HepG2 (cell line): Measurements from ENCODE around the gene SLC35B4. TPM values are rescaled to one million over a fixed set of nuclear protein-coding genes. Genes with fewer than 3 reads are reported as not detected.

ENCODE experiments used
- ADNP ChIP-seq: sonication (generic); formaldehyde crosslinking; IDR thresholded peaks from 2 replicates; pipeline ENCODE4 v1.4.0; 2020; ENCODE audit warnings: missing genetic modification reagents
- ATF5 ChIP-seq: sonication (generic); formaldehyde crosslinking; IDR thresholded peaks from 2 replicates; pipeline ENCODE4 v1.4.0; 2020; ENCODE audit warnings: mild to moderate bottlenecking, low read depth, missing genetic modification reagents
- CREM ChIP-seq, 2 experiments: sonication (generic) in 1 of 2; formaldehyde crosslinking in 1 of 2; IDR thresholded peaks; 2 replicates each; pipeline versions ENCODE4 v1.4.0 to v1.6.1; 2016 to 2020; ENCODE audit warnings: antibody characterized with exemption in 1 of 2, mild to moderate bottlenecking in 1 of 2, missing genetic modification reagents in 1 of 2
- DBP ChIP-seq: sonication (generic); formaldehyde crosslinking; IDR thresholded peaks from 2 replicates; pipeline ENCODE4 v1.4.0; 2020; ENCODE audit warnings: missing genetic modification reagents; ENCODE audit errors: not compliant biosample characterization
- LCORL ChIP-seq, 2 experiments: fragments of 450-650 bp in 1 of 2; sonication (generic) in 1 of 2; formaldehyde crosslinking in 1 of 2; IDR thresholded peaks; 2 replicates each; pipeline versions ENCODE4 v1.5.0 to v1.6.1; 2017 to 2020; ENCODE audit warnings: antibody characterized with exemption in 1 of 2, missing genetic modification reagents in 1 of 2
- MED8 ChIP-seq: sonication (generic); formaldehyde crosslinking; IDR thresholded peaks from 2 replicates; pipeline ENCODE4 v1.8.1; 2023; ENCODE audit warnings: mild to moderate bottlenecking, missing genetic modification reagents; ENCODE audit not compliant: insufficient replicate concordance
- MIER2 ChIP-seq: IDR thresholded peaks from 2 replicates; pipeline ENCODE4 v1.6.1; 2016; ENCODE audit warnings: missing biosample characterization, missing genetic modification reagents
- PBX3 ChIP-seq: sonication (generic); formaldehyde crosslinking; IDR thresholded peaks from 2 replicates; pipeline ENCODE4 v1.8.1; 2023; ENCODE audit warnings: missing genetic modification reagents, inconsistent platforms, borderline replicate concordance
- RARG ChIP-seq: sonication (generic); formaldehyde crosslinking; IDR thresholded peaks from 2 replicates; pipeline ENCODE4 v1.4.0; 2020; ENCODE audit warnings: low read depth, mild to moderate bottlenecking, missing genetic modification reagents
- RBM39 ChIP-seq: fragments of 200-400 bp; formaldehyde crosslinking; IDR thresholded peaks from one replicate; pipeline ENCODE4 v1.6.1; 2018; ENCODE audit warnings: antibody characterized with exemption, mild to moderate bottlenecking, low read depth, low read length; ENCODE audit not compliant: poor library complexity, severe bottlenecking
- SNAPC2 ChIP-seq: sonication (generic); formaldehyde crosslinking; IDR thresholded peaks from 2 replicates; pipeline ENCODE4 v1.8.1; 2022; ENCODE audit warnings: mild to moderate bottlenecking, missing genetic modification reagents
- ZBTB1 ChIP-seq: sonication (generic); formaldehyde crosslinking; IDR thresholded peaks from 2 replicates; pipeline ENCODE4 v1.4.0; 2020; ENCODE audit warnings: missing genetic modification reagents, borderline replicate concordance
- ZBTB26 ChIP-seq: IDR thresholded peaks from 2 replicates; pipeline ENCODE4 v1.6.1; 2016; ENCODE audit warnings: missing compliant biosample characterization, missing genetic modification reagents, borderline replicate concordance
- ZC3H13 ChIP-seq: sonication (generic); formaldehyde crosslinking; IDR thresholded peaks from 2 replicates; pipeline ENCODE4 v1.8.1; 2023; ENCODE audit warnings: mild to moderate bottlenecking, missing genetic modification reagents, moderate library complexity
- ZFP82 ChIP-seq: sonication (generic); formaldehyde crosslinking; IDR thresholded peaks from 2 replicates; pipeline ENCODE4 v1.5.1; 2020; ENCODE audit warnings: mild to moderate bottlenecking, missing genetic modification reagents, borderline replicate concordance
- ZNF235 ChIP-seq: sonication (generic); formaldehyde crosslinking; IDR thresholded peaks from 2 replicates; pipeline ENCODE4 v1.8.1; 2023; ENCODE audit warnings: mild to moderate bottlenecking, missing genetic modification reagents, borderline replicate concordance
- ZNF3 ChIP-seq: IDR thresholded peaks from 2 replicates; pipeline ENCODE4 v1.7.0; 2017; ENCODE audit warnings: inconsistent platforms
- ZNF34 ChIP-seq: sonication (generic); formaldehyde crosslinking; IDR thresholded peaks from 2 replicates; pipeline ENCODE4 v1.4.0; 2020; ENCODE audit warnings: mild to moderate bottlenecking, missing genetic modification reagents, borderline replicate concordance
- ZNF382 ChIP-seq: sonication (generic); formaldehyde crosslinking; IDR thresholded peaks from 2 replicates; pipeline ENCODE4 v1.5.0; 2020; ENCODE audit warnings: missing genetic modification reagents, mild to moderate bottlenecking, borderline replicate concordance
- ZNF446 ChIP-seq: sonication (generic); formaldehyde crosslinking; IDR thresholded peaks from 2 replicates; pipeline ENCODE4 v1.5.0; 2020; ENCODE audit warnings: mild to moderate bottlenecking, missing genetic modification reagents
- ZNF550 ChIP-seq: sonication (generic); formaldehyde crosslinking; IDR thresholded peaks from 2 replicates; pipeline ENCODE4 v1.4.0; 2020; ENCODE audit warnings: mild to moderate bottlenecking, missing genetic modification reagents, borderline replicate concordance
- ZNF574 ChIP-seq: sonication (generic); formaldehyde crosslinking; IDR thresholded peaks from 2 replicates; pipeline ENCODE4 v1.4.0; 2020; ENCODE audit warnings: missing genetic modification reagents
- ZNF674 ChIP-seq: sonication (generic); formaldehyde crosslinking; IDR thresholded peaks from 2 replicates; pipeline ENCODE4 v1.5.0; 2020; ENCODE audit warnings: low read depth, mild to moderate bottlenecking, missing genetic modification reagents
- ZSCAN31 ChIP-seq: sonication (generic); formaldehyde crosslinking; IDR thresholded peaks from 2 replicates; pipeline ENCODE4 v1.5.0; 2020; ENCODE audit warnings: low read depth, mild to moderate bottlenecking, missing genetic modification reagents
- polyA plus RNA-seq, 8 experiments: library from polyadenylated mRNA; depleted of rRNA in 3 of 8; stranded (reverse) in 7 of 8; unstranded in 1 of 8; fragments of >200 nt; fragmentation: Illumina TruSeq in 4 of 8; extraction: Trizol in 4 of 8; gene quantifications; 2 replicates each; pipeline versions ENCODE4 v1.2.1 to v1.2.3, GENCODE V29; 2011 to 2016; ENCODE audit warnings: low read depth in 4 of 8, missing spikeins in 1 of 8, mixed read lengths in 1 of 8; ENCODE audit not compliant: insufficient read depth in 1 of 8
- total RNA-seq, 5 experiments: library from RNA; depleted of rRNA; stranded (reverse); fragments of >200 nt; fragmentation: Illumina TruSeq; extraction: Trizol; gene quantifications; 2 replicates each; pipeline ENCODE4 v1.2.3, GENCODE V29; 2016; ENCODE audit warnings: low read depth in 1 of 5

SLC35B4 gene
- total and polyA plus RNA-seq, 2 of the 13 experiments (the other 11 are each of a cell fraction or from before 2014, with no cell fraction given): 17.1 to 17.8 TPM

- TF ChIP-seq MED8 (CRISPR knock-in tag) (no peak), ZBTB26 (peak; percentile 75; the same call in 1 of the 2 replicates), ZNF574 (CRISPR knock-in tag) (peak; percentile 29; the same call in 1 of the 2 replicates), MIER2 (CRISPR knock-in tag) (no peak), RBM39 (no peak), ZBTB1 (no peak), ZNF550 (CRISPR knock-in tag) (no peak), ATF5 (CRISPR knock-in tag) (no peak), DBP (no peak), LCORL (IDR thresholded peaks at IDR 0.05) (no peak), LCORL (CRISPR knock-in tag; IDR thresholded peaks at IDR 0.05) (0 out of 2 replicates have a peak, but pooled peaks have one; percentile 61), ZNF34 (CRISPR knock-in tag) (no peak), SNAPC2 (CRISPR knock-in tag) (no peak), ZNF674 (CRISPR knock-in tag) (no peak), ZNF446 (CRISPR knock-in tag) (no peak), ZSCAN31 (no peak), ADNP (CRISPR knock-in tag) (no peak), PBX3 (CRISPR knock-in tag) (no peak), ZC3H13 (CRISPR knock-in tag) (no peak), RARG (CRISPR knock-in tag) (no peak), CREM (IDR thresholded peaks at IDR 0.05) (0 out of 2 replicates have a peak, but pooled peaks have one; percentile 31), CREM (CRISPR knock-in tag; IDR thresholded peaks at IDR 0.05) (no peak), ZNF3 (no peak), ZNF235 (CRISPR knock-in tag) (no peak), ZNF382 (no peak), ZFP82 (CRISPR knock-in tag) (no peak)
Observed at GRCh38 chr7:134366481-134366880, 49.8 kb upstream of the SLC35B4 start (continued).
